Measurements from ENCODE around the gene NCDN.
A peak's percentile ranks its signal among the peaks of the same experiment; 100 is the strongest.

NCDN gene

DNA sequence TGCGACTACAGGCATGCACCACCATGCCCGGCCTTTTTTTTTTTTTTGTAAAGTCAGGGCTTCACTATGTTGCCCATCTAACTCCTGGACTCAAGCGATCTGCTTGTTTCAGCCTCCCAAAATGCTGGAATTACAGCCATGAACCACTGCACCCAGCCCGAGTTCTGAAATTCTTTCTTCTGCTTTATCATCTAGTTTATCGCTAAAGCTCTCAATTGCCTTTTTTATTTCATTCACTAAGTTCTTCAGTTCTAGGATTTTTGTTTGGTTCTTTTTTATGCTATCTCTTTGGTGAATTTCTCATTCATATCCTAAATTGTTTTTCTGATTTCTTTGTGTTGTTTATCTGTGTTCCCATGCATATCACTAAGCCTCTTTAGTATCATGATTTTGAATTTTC lies 27.4 kb upstream of the NCDN start:
- H3K4me3 ChIP-seq (ENCODE audit: low read depth, low read length), result no peak overlapping the region
- TF ChIP-seq, protein P1, sequence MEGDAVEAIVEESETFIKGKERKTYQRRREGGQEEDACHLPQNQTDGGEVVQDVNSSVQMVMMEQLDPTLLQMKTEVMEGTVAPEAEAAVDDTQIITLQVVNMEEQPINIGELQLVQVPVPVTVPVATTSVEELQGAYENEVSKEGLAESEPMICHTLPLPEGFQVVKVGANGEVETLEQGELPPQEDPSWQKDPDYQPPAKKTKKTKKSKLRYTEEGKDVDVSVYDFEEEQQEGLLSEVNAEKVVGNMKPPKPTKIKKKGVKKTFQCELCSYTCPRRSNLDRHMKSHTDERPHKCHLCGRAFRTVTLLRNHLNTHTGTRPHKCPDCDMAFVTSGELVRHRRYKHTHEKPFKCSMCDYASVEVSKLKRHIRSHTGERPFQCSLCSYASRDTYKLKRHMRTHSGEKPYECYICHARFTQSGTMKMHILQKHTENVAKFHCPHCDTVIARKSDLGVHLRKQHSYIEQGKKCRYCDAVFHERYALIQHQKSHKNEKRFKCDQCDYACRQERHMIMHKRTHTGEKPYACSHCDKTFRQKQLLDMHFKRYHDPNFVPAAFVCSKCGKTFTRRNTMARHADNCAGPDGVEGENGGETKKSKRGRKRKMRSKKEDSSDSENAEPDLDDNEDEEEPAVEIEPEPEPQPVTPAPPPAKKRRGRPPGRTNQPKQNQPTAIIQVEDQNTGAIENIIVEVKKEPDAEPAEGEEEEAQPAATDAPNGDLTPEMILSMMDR (conservative IDR thresholded peaks at IDR 0.05; ENCODE audit: low read depth, low read length), result no peak

DNA sequence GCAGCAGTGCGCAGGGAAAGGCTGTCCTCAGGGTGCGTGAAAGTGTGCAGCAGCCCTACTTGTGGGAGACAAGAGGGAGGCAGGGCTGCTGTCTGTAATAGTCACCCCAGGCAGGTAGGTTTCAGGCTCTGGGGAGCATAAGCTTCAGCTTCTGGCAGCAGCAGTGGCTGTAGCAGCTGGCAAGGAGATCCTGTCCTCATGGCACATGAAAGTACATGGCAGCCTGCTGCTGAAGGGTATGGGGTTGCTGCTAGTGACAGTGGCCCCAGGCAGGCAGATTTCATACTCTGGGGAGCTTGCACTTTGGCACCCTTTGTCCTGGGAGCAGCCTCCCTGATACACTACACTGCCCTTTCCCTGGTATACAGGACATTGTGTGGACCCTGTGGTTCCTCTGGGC lies 26.7 kb upstream of the NCDN start:
- TF ChIP-seq, protein P1 (conservative IDR thresholded peaks at IDR 0.05; ENCODE audit: low read depth, low read length), result no peak
- H3K4me3 ChIP-seq (ENCODE audit: low read depth, low read length), result no peak overlapping the region

More for the DNA sequence above, 27.4 kb upstream of the NCDN start:
- no peak for DNase-seq (ENCODE audit: low read depth)

DNA sequence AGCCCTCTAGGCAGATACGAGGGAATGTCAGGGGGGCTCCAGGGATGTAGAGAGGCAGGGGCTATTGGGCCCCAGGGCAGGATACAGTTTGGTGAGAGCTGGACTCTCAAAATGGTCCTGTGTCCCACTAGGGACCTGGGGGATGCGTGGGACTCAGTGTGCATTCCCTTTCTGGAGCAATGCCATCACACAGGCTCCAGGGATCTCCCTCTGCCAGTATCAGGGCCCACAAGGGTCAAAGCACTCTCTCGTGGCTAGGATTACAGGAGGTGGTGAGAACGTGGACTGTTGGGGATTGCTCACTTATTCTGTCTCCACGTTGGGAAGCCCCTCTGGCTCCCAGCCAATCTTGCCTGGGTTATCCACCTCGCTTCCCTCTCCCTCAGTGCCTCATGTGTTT lies 26.2 kb upstream of the NCDN start:
- no peak for DNase-seq (ENCODE audit: low read depth)
- TF ChIP-seq, protein P1 (conservative IDR thresholded peaks at IDR 0.05; ENCODE audit: low read depth, low read length), result no peak
- no peak overlapping the region for H3K4me3 ChIP-seq (ENCODE audit: low read depth, low read length)

More for the DNA sequence above, 26.7 kb upstream of the NCDN start:
- DNase-seq (ENCODE audit: low read depth), result no peak

DNA sequence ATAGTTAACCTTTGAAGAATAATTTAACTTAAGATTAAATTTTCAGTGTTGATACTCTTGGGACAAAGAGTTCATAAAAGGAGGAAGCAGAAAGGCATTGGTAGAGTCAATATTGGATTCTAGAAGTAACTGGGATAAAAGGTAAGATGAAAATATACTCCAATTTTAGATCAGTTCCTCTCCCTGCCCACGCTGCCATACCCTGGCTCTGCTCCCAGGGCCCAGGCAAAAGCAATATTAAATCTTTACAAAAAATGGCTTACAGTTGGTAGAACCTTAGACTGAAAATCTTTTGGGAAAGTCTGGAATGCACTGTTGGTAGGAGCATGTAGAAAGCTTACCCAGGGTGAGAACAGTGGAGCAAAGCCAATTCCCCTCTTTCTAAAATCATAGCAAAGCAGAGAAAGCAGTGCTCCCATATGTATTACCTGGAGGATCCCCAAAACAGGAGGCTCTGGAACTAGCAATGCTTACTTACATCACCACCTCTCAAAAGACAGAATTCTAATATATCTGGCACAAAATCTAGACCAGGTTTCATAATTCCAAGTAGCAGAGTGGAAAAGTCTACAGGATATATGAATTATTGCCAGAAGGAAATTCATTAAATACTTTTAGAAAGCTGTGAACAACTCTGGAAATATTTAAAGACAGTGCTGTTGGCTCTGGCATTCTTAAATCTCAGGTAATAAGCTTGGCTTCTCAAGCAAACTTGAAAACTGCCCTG lies 24.9 kb upstream of the NCDN start:
- TF ChIP-seq, protein P1 (conservative IDR thresholded peaks at IDR 0.05; ENCODE audit: low read depth, low read length), result no peak
- no peak overlapping the region for H3K4me3 ChIP-seq (ENCODE audit: low read depth, low read length)
- peak; percentile 20 for DNase-seq (ENCODE audit: low read depth)

DNA sequence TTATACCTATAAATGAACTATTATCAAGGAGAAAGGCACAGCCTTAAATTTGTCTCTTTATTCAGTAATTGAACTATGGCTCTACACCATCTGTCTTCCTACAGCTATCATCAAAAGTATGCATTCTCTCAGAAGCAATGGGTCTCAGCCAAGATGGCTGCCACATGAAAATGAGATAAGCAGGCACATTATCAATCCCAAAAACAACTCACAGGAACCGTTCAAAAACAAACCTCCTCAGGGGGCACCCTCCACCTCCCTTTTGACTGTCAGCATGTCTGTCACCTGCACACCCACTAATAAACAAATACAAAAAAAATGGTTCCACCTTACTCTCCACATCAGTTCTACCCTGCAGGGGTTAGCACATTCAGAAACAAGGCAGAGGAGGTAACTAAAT lies 24.0 kb upstream of the NCDN start:
- TF ChIP-seq, protein P1 (conservative IDR thresholded peaks at IDR 0.05; ENCODE audit: low read depth, low read length), result no peak
- DNase-seq (ENCODE audit: low read depth), result no peak
- H3K4me3 ChIP-seq (ENCODE audit: low read depth, low read length), result no peak overlapping the region

DNA sequence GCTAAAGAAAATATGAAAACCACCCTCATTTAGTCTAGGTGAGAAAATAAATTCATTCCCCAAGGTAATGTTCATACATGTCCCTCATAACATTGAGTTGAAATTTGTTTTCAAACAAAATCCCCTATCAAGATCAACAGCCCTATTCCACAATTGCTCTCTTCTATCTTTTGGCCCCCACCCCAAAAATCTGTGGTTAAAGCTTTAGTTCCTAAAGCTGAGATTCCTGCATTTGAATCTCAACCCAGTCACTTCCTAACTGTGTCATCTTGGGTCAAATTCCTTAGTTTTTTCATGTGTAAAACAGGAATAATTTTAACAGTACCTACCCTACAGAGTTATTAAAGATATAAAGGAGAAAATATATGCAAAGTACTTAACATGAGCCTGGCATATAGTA lies 22.4 kb upstream of the NCDN start:
- TF ChIP-seq, protein P1 (conservative IDR thresholded peaks at IDR 0.05; ENCODE audit: low read depth, low read length), result no peak
- H3K4me3 ChIP-seq (ENCODE audit: low read depth, low read length), result no peak overlapping the region
- DNase-seq (ENCODE audit: low read depth), result no peak

DNA sequence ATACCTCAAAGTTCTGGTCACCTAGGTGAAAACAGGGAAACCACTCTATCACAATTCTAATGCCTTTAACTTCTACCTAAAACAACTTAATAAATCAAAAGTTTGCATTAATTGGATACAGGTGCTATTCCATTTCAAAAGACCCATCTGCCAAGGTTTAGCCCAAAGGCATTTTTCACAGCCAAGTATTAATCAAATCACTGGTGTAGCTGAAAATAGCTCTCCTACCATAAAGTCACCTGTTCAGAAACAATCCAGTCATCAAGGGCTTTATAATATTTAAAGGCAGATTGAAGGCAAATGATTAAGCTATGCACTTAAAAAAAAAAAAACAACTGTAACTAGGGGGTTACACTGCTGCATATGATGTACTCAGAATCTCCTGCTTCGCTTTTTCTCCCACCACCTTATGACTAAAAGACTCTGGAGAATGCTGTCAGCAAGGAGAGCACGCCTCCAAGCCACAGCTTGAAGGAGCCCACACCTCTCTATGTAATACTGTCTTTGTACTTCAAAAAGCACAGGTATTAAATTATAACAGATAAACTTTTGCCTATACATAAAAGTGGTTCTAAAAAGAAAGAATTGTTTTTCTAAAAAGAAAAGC lies 20.9 kb upstream of the NCDN start:
- TF ChIP-seq, protein P1 (conservative IDR thresholded peaks at IDR 0.05; ENCODE audit: low read depth, low read length), result no peak
- no peak for DNase-seq (ENCODE audit: low read depth)
- H3K4me3 ChIP-seq (ENCODE audit: low read depth, low read length), result no peak overlapping the region
